Progenitor cell of endocrine pancreas (in vitro differentiated cells): ENCODE data around the gene SLC25A4. TPM values are rescaled to one million over a fixed set of nuclear protein-coding genes. Genes with fewer than 3 reads are reported as not detected.

ENCODE experiments used
- DNase-seq: peaks from one replicate; pipeline ENCODE4 v3.0.0; 2021; ENCODE audit warnings: low spot score; ENCODE audit not compliant: unreplicated experiment
- H3K27ac Mint-ChIP-seq: 2 replicates; pipeline ENCODE4 v1.8.0; 2021; ENCODE audit warnings: mild to moderate bottlenecking, moderate library complexity, mixed read lengths
- H3K27me3 Mint-ChIP-seq: 2 replicates; pipeline ENCODE4 v1.8.0; 2021; ENCODE audit warnings: mixed read lengths
- H3K36me3 Mint-ChIP-seq: 2 replicates; pipeline ENCODE4 v1.8.0; 2022; ENCODE audit warnings: mixed read lengths; ENCODE audit not compliant: insufficient read depth
- H3K4me1 Mint-ChIP-seq: 2 replicates; pipeline ENCODE4 v1.8.0; 2021; ENCODE audit warnings: low read depth, mixed read lengths
- H3K4me3 Mint-ChIP-seq: 2 replicates; pipeline ENCODE4 v1.8.0; 2021; ENCODE audit warnings: low read depth, mild to moderate bottlenecking, moderate library complexity, mixed read lengths
- H3K9me3 Mint-ChIP-seq: 2 replicates; pipeline ENCODE4 v1.8.0; 2021; ENCODE audit warnings: low read depth, mixed read lengths
- CTCF ChIP-seq: fragments of 200-600 bp; sonication (generic); IDR thresholded peaks from one replicate; pipeline ENCODE4 v1.5.0; 2021; ENCODE audit warnings: antibody characterized with exemption, mild to moderate bottlenecking; ENCODE audit not compliant: unreplicated experiment
- total RNA-seq: library from RNA; stranded (reverse); gene quantifications from 2 replicates; pipeline ENCODE4 v1.2.1, GENCODE V29; 2021

The SLC25A4 gene
- total RNA-seq, 1 donor from 2014 or later: 24.7 TPM

- Mint-ChIP-seq H3K9me3 (no peaks in the 10 kb centered on the region), H3K4me3 (no peak overlapping the region), H3K27me3 (peaks cover 17% of the 10 kb centered on the region), H3K36me3 (no peaks in the 10 kb centered on the region), H3K27ac (no peak overlapping the region), H3K4me1 (peaks cover 12% of the 10 kb centered on the region)
- TF ChIP-seq CTCF: no peak
- no peak for DNase-seq
Measured at GRCh38 chr4:185120631-185120946, 22.5 kb upstream of the SLC25A4 start.

GRCh38 chr4:185122681-185123345, 20.3 kb upstream of the SLC25A4 start:
- Mint-ChIP-seq H3K27me3 (peaks cover 24% of the 10 kb centered on the region), H3K9me3 (no peaks in the 10 kb centered on the region), H3K27ac (no peak overlapping the region), H3K4me1 (no peaks in the 10 kb centered on the region), H3K4me3 (no peak overlapping the region), H3K36me3 (no peaks in the 10 kb centered on the region)
- no peak for TF ChIP-seq CTCF
- DNase-seq: no peak

GRCh38 chr4:185124006-185124405, 19.1 kb upstream of the SLC25A4 start:
- Mint-ChIP-seq H3K4me1 (no peaks in the 10 kb centered on the region), H3K9me3 (no peaks in the 10 kb centered on the region)

GRCh38 chr4:185127021-185127925, 15.8 kb upstream of the SLC25A4 start:
- no peak for TF ChIP-seq CTCF
- Mint-ChIP-seq H3K36me3 (no peaks in the 10 kb centered on the region), H3K4me1 (no peaks in the 10 kb centered on the region), H3K9me3 (no peaks in the 10 kb centered on the region), H3K27me3 (peaks cover 36% of the 10 kb centered on the region), H3K4me3 (peak overlapping the region; percentile 70), H3K27ac (no peak overlapping the region)
- peak; percentile 23 for DNase-seq

More at GRCh38 chr4:185124006-185124405, 19.1 kb upstream of the SLC25A4 start:
- Mint-ChIP-seq H3K4me3 (no peak overlapping the region), H3K27ac (no peak overlapping the region), H3K36me3 (no peaks in the 10 kb centered on the region), H3K27me3 (peaks cover 29% of the 10 kb centered on the region)
- no peak for TF ChIP-seq CTCF
- no peak for DNase-seq

GRCh38 chr4:185128272-185129119, 14.6 kb upstream of the SLC25A4 start:
- Mint-ChIP-seq H3K36me3 (no peaks in the 10 kb centered on the region), H3K4me1 (no peaks in the 10 kb centered on the region), H3K27ac (no peak overlapping the region), H3K27me3 (peaks cover 30% of the 10 kb centered on the region), H3K9me3 (no peaks in the 10 kb centered on the region), H3K4me3 (peak overlapping the region; percentile 70)
- TF ChIP-seq CTCF: peak; percentile 50
- DNase-seq: peak; percentile 35
